Activated CD4-positive, alpha-beta T cell treated with anti-CD3 and anti-CD28 coated beads, Interleukin-10, Interleukin-2, amounts not matched to agents 100 ng/mL and 50 ng/mL, durations not matched to agents 16 hours and 8 hours (primary cell): ENCODE results near the gene ASB4.
"Not testable (repeated sequence)": the region's sequence is repeated elsewhere in the genome, so short reads cannot be mapped to it uniquely, and the experiment has no call there.

Source experiments
- DNase-seq: peaks from one replicate; pipeline ENCODE4 v3.0.0-alpha.2; 2020

ASB4 gene

GRCh38 chr7:95485391-95486123 is at the start of gene ASB4:
TSS of gene ASB4 (plus strand) at chr7:95485943. CDS start at chr7:95485972, 29 bp downstream.
- DNase-seq, result no peak

GRCh38 chr7:95436407-95436806 is 49.3 kb upstream of the ASB4 start:
- no peak for DNase-seq

GRCh38 chr7:95440394-95441038 is 45.2 kb upstream of the ASB4 start:
- DNase-seq, result no peak

GRCh38 chr7:95441042-95441823 is 44.5 kb upstream of the ASB4 start:
- DNase-seq, result no peak

- no peak for DNase-seq
These were observed 40.9 kb upstream of the ASB4 start for GRCh38 chr7:95444796-95445195.

GRCh38 chr7:95446618-95447017 is 39.1 kb upstream of the ASB4 start:
- no peak for DNase-seq

GRCh38 chr7:95454438-95455045 is 31.2 kb upstream of the ASB4 start:
- DNase-seq, result no peak

- no peak for DNase-seq
These were observed 27.8 kb upstream of the ASB4 start for GRCh38 chr7:95457947-95458346.

- DNase-seq, result not testable (repeated sequence)
These were observed 25.1 kb upstream of the ASB4 start for GRCh38 chr7:95460653-95461052.

- no peak for DNase-seq
These were observed 17.7 kb upstream of the ASB4 start for GRCh38 chr7:95467912-95468607.

GRCh38 chr7:95469187-95469586 is 16.6 kb upstream of the ASB4 start:
- no peak for DNase-seq

GRCh38 chr7:95469848-95470247 is 15.9 kb upstream of the ASB4 start:
- DNase-seq, result no peak

GRCh38 chr7:95470452-95470851 is 15.3 kb upstream of the ASB4 start:
- DNase-seq, result peak; percentile 46

- DNase-seq, result no peak
These were observed 14.7 kb upstream of the ASB4 start for GRCh38 chr7:95471071-95471470.

GRCh38 chr7:95472581-95473161 is 13.1 kb upstream of the ASB4 start:
- no peak for DNase-seq

GRCh38 chr7:95473276-95473985 is 12.3 kb upstream of the ASB4 start:
- no peak for DNase-seq

GRCh38 chr7:95476072-95476847 is 9.5 kb upstream of the ASB4 start:
- no peak for DNase-seq

- peak; percentile 69 for DNase-seq
These were observed 8.7 kb upstream of the ASB4 start for GRCh38 chr7:95476904-95477594.

GRCh38 chr7:95478272-95479037 is 7.3 kb upstream of the ASB4 start:
- DNase-seq, result peak; percentile 19
